HG03108 (cell line): ENCODE measurements around the gene TMEM239.

Source experiments
- ATAC-seq: cut with Tn5 transposase; IDR thresholded peaks from one replicate; pipeline ENCODE4 v1.9.1; 2021; ENCODE audit warnings: moderate library complexity; ENCODE audit not compliant: unreplicated experiment

The TMEM239 gene

GRCh38 chr20:2846698-2847097 lies 30.5 kb downstream of the TMEM239 start:
- ATAC-seq: no peak

GRCh38 chr20:2847802-2848201 lies 31.6 kb downstream of the TMEM239 start:
- no peak for ATAC-seq

- ATAC-seq: no peak
Observed at GRCh38 chr20:2849529-2849928, 33.4 kb downstream of the TMEM239 start.

GRCh38 chr20:2851086-2851485 lies 34.9 kb downstream of the TMEM239 start:
- ATAC-seq: no peak

GRCh38 chr20:2858591-2858990 lies 42.4 kb downstream of the TMEM239 start:
- no peak for ATAC-seq

- no peak for ATAC-seq
Observed at GRCh38 chr20:2859330-2860121, 43.4 kb downstream of the TMEM239 start.

- no peak for ATAC-seq
Observed at GRCh38 chr20:2864626-2865025, 48.5 kb downstream of the TMEM239 start.

GRCh38 chr20:2865101-2865500 lies 48.9 kb downstream of the TMEM239 start:
- no peak for ATAC-seq

- ATAC-seq: no peak
Observed at GRCh38 chr20:2865630-2866029, 49.5 kb downstream of the TMEM239 start.

- no peak for ATAC-seq
Observed at GRCh38 chr20:2866236-2866635, 50.1 kb downstream of the TMEM239 start.

GRCh38 chr20:2867081-2867864 lies 51.1 kb downstream of the TMEM239 start:
- ATAC-seq: no peak
